ENCODE results near the gene CEP112. TPM values are rescaled to one million over a fixed set of nuclear protein-coding genes. Genes with fewer than 3 reads are reported as not detected.

The CEP112 gene
- total and polyA plus RNA-seq, 2 of the 13 experiments (the other 11 are each of a cell fraction or from before 2014, with no cell fraction given): 1.2 to 3.4 TPM

DNA sequence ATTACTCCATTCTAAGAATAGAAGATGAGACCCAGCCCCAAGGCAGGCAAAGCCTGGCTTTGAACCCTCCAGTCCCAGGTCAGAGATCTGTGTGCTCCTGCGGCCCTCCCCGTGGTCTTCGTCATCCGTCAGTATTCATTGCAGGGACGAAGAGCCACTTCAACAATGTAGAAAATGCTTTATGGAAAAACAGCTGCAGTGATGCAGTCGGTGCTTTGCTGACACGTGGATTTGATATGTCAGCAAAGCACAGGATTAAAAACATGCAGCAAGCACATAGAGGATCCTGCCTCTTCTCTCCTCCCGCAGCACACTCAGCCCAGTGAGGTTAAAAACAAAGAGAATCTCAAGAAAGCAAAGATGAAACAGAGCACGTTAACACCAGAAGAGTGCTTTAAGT lies 513.4 kb downstream of the CEP112 start:
- Histone ChIP-seq H3K79me2 (ENCODE audit: insufficient read depth, low read length) (no peaks in the 10 kb centered on the region), H3K27me3 (ENCODE audit: control insufficient read depth in 1 of 2, insufficient read depth in 2 of 2, low read length in 2 of 2) (no peaks in the 10 kb centered on the region), H3K4me3 (replicated peaks in 1 of 3; ENCODE audit: insufficient read depth in 1 of 3, low read depth in 2 of 3, low read length in 3 of 3) (no peak overlapping the region), H3K27ac (ENCODE audit: extremely low read length, insufficient read depth, low read length) (no peak overlapping the region), H4K20me1 (ENCODE audit: insufficient read depth, low read length) (no peaks in the 10 kb centered on the region), H3K9me3 (ENCODE audit: low read length) (no peaks in the 10 kb centered on the region), H3K4me2 (ENCODE audit: low read depth, low read length) (no peak overlapping the region), H2AFZ (ENCODE audit: low read length) (no peak overlapping the region), H3K4me1 (ENCODE audit: insufficient read depth, low read length) (peaks cover 6% of the 10 kb centered on the region; the same call in 1 of the 2 replicates), H3K36me3 (replicated peaks in 1 of 2; ENCODE audit: control insufficient read depth in 1 of 2, insufficient read depth in 2 of 2, low read length in 2 of 2) (no peaks in the 10 kb centered on the region), H3K9ac (ENCODE audit: insufficient read depth, low read depth, low read length) (no peak overlapping the region)
- in situ Hi-C loops (cut with HindIII; ENCODE audit: extremely low pct_ligation_motif_present, low pct_unique_long_range_greater_than_20kb) (no loop called here), intact Hi-C loops (cut with micrococcal nuclease; ENCODE audit: unreplicated experiment) (no loop called here)
- CTCF ChIA-PET (ENCODE audit: low intra/inter-chr PET ratio, low total read pairs): no interaction called here
- no peak for FAIRE-seq
- TF ChIP-seq CREM (IDR thresholded peaks at IDR 0.05): no peak
- no peak for TF ChIP-seq CREM (CRISPR knock-in tag; IDR thresholded peaks at IDR 0.05)
- peak; percentile 38; the same call in 1 of the 2 replicates for TF ChIP-seq MAFF (IDR thresholded peaks at IDR 0.05; ENCODE audit: low read depth, low read length)
- TF ChIP-seq MAFK (conservative IDR thresholded peaks at IDR 0.05 in 1 of 2, IDR thresholded peaks at IDR 0.05 in 1 of 2; ENCODE audit: low read length in 2 of 2): peak; percentile 22 to 54; a peak in 3 of 4 replicates
- WGBS (ENCODE audit: low lambda C conversion rate): 88% methylated on average over 9 of the region's 9 CpGs
- POLR2A ChIA-PET: no interaction called here
- BruUV-seq (replicated peaks): no TSS peak
- no peak for DNase-seq (ENCODE audit: low spot score)
- ATAC-seq: no peak

DNA sequence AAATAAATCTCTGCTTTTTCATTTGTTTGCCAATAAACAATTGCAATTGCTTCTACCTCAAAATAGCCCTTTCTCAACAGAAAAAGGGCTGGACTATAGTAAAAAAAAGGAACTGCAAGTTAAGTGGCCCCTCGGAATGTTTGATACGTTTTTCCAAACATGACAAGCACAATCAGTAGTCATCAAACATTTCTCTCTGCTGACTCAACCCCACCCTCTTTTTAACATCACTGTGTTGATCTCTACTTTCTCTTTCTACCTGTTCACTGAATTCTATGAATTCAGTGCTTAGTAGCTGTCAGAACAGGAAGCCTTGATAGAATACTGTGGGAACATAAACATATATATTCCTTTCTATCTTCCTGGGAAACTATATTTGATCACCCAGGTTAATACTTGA lies 514.0 kb downstream of the CEP112 start:
- ATAC-seq (no peak), DNase-seq (ENCODE audit: low spot score) (peak; percentile 56), FAIRE-seq (no peak)
- H3K79me2 ChIP-seq (ENCODE audit: insufficient read depth, low read length): no peaks in the 10 kb centered on the region
- POLR2A ChIA-PET: no interaction called here
- intact Hi-C loops (cut with micrococcal nuclease; ENCODE audit: unreplicated experiment) (no loop called here), in situ Hi-C loops (cut with HindIII; ENCODE audit: extremely low pct_ligation_motif_present, low pct_unique_long_range_greater_than_20kb) (no loop called here)
- H3K9ac ChIP-seq (ENCODE audit: insufficient read depth, low read depth, low read length): no peak overlapping the region
- peaks cover 6% of the 10 kb centered on the region; the same call in 1 of the 2 replicates for H3K4me1 ChIP-seq (ENCODE audit: insufficient read depth, low read length)
- no peaks in the 10 kb centered on the region for H4K20me1 ChIP-seq (ENCODE audit: insufficient read depth, low read length)
- no peak overlapping the region for H3K4me3 ChIP-seq (replicated peaks in 1 of 3; ENCODE audit: insufficient read depth in 1 of 3, low read depth in 2 of 3, low read length in 3 of 3)
- H3K27ac ChIP-seq (ENCODE audit: extremely low read length, insufficient read depth, low read length): no peak overlapping the region
- no peak for TF ChIP-seq NFIC (IDR thresholded peaks at IDR 0.05; ENCODE audit: low read length)
- TF ChIP-seq GFI1 (CRISPR knock-in tag; IDR thresholded peaks at IDR 0.05; ENCODE audit: borderline replicate concordance): 0 out of 2 replicates have a peak, but pooled peaks have one; percentile 19
- TF ChIP-seq JDP2 (CRISPR knock-in tag; IDR thresholded peaks at IDR 0.05; ENCODE audit: borderline replicate concordance): no peak
- WGBS (ENCODE audit: low lambda C conversion rate): 48% methylated on average over 2 of the region's 2 CpGs
- no peaks in the 10 kb centered on the region for H3K27me3 ChIP-seq (ENCODE audit: control insufficient read depth in 1 of 2, insufficient read depth in 2 of 2, low read length in 2 of 2)
- CTCF ChIA-PET (ENCODE audit: low intra/inter-chr PET ratio, low total read pairs): no interaction called here
- H3K36me3 ChIP-seq (replicated peaks in 1 of 2; ENCODE audit: control insufficient read depth in 1 of 2, insufficient read depth in 2 of 2, low read length in 2 of 2): no peaks in the 10 kb centered on the region
- H2AFZ ChIP-seq (ENCODE audit: low read length): no peak overlapping the region
- no TSS peak for BruUV-seq (replicated peaks)
- H3K9me3 ChIP-seq (ENCODE audit: low read length): no peaks in the 10 kb centered on the region
- no peak overlapping the region for H3K4me2 ChIP-seq (ENCODE audit: low read depth, low read length)

Data from HepG2 (cell line).